Mesothelial cell of epicardium (in vitro differentiated cells): ENCODE measurements around the gene NUP155. TPM values are rescaled to one million over a fixed set of nuclear protein-coding genes. Genes with fewer than 3 reads are reported as not detected.
"Not testable (repeated sequence)": the region's sequence is repeated elsewhere in the genome, so short reads cannot be mapped to it uniquely, and the experiment has no call there.

Experiments used
- DNase-seq, 2 experiments: peaks; one replicate each; pipeline ENCODE4 v3.0.0; 2021; ENCODE audit warnings: low spot score in 2 of 2; ENCODE audit not compliant: unreplicated experiment in 2 of 2
- H3K27ac Mint-ChIP-seq: 2 replicates; pipeline ENCODE4 v1.8.0; 2021; ENCODE audit warnings: mixed read lengths
- H3K27me3 Mint-ChIP-seq: 2 replicates; pipeline ENCODE4 v1.8.0; 2021; ENCODE audit warnings: low read depth, mixed read lengths
- H3K36me3 Mint-ChIP-seq: 2 replicates; pipeline ENCODE4 v1.8.0; 2021; ENCODE audit warnings: mixed read lengths
- H3K4me1 Mint-ChIP-seq: 2 replicates; pipeline ENCODE4 v1.8.0; 2021; ENCODE audit warnings: mixed read lengths
- H3K4me3 Mint-ChIP-seq: 2 replicates; pipeline ENCODE4 v1.8.0; 2021; ENCODE audit warnings: mild to moderate bottlenecking, moderate library complexity, mixed read lengths
- H3K9me3 Mint-ChIP-seq: 2 replicates; pipeline ENCODE4 v1.8.0; 2021; ENCODE audit warnings: mixed read lengths
- CTCF ChIP-seq: fragments of 200-600 bp; sonication (generic); IDR thresholded peaks from one replicate; pipeline ENCODE4 v1.5.0; 2021; ENCODE audit warnings: antibody characterized with exemption; ENCODE audit not compliant: unreplicated experiment
- total RNA-seq: library from RNA; stranded (reverse); gene quantifications from 3 replicates; pipeline ENCODE4 v1.2.1, GENCODE V29; 2021

Gene NUP155
- 30.8 to 32.9 TPM (median 31.5 TPM) in 3 replicates for total RNA-seq

DNA sequence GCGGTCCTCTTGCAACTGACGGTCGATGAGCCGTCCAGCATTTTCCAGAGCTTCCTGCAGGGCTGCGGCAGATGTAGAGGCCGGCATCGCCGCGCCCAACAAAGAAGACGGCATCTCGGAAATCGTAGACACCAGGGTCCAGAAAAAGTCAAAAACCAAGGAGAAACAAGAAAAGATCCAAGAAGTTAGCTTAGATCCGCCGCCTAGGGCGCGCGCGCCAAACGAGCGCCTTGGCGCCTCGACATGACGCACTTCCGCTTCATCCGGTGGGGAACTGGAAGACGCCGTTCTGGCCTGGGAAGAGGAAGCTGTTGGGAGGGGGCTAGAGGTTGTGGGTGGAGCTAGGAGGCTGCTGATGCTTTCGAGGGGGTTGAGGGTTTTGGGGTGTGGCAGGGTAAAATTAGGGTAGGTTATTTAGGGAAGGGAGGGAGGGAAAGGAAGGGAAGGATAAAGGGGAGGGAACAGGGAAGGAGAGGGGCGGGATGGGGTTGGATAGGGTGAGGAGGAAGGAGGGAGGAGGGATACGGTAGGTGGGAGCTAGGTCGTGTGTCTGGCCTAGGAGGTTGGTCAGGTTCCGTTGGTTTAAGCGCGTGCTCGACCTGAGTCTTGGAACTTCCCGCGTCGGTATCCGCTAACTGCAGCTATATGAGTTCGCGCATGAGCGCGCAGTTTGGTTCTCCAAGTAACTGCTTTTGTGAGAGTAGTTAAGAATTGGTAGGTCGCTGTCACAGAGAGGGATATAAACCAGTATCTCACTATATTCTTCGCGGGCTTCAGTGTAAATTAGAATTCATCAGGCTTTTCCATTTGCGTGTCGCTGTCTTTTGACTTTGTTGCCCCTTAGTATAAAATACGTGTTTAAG lies at the start of gene NUP155:
Gene NUP155, minus strand, starts transcription at position 243 of the 863 bp plus-strand sequence. Its CDS starts 129 bp downstream, at position 114.
- H3K4me3 Mint-ChIP-seq, result peak within 1 kb of the TSS; percentile 98
- peak; percentile 71 to 85 for DNase-seq
- TF ChIP-seq CTCF, result no peak
- peaks cover 5% of the 10 kb centered on the region for H3K27me3 Mint-ChIP-seq
- peaks cover 25% of the 10 kb centered on the region for H3K4me1 Mint-ChIP-seq
- no peaks in the 10 kb centered on the region for H3K9me3 Mint-ChIP-seq
- no peaks in the 10 kb centered on the region for H3K36me3 Mint-ChIP-seq
- H3K27ac Mint-ChIP-seq, result peak within 1 kb of the TSS; percentile 99

GRCh38 chr5:37417347-37417746 lies 46.4 kb upstream of the NUP155 start:
- no peaks in the 10 kb centered on the region for H3K4me1 Mint-ChIP-seq
- peaks cover 25% of the 10 kb centered on the region for H3K36me3 Mint-ChIP-seq
- no peak for TF ChIP-seq CTCF
- H3K9me3 Mint-ChIP-seq, result no peaks in the 10 kb centered on the region
- H3K27ac Mint-ChIP-seq, result no peak overlapping the region
- no peak overlapping the region for H3K4me3 Mint-ChIP-seq
- H3K27me3 Mint-ChIP-seq, result no peaks in the 10 kb centered on the region
- DNase-seq, result no peak

- H3K4me1 Mint-ChIP-seq, DNase-seq, H3K4me3 Mint-ChIP-seq, H3K27me3 Mint-ChIP-seq, H3K27ac Mint-ChIP-seq, H3K9me3 Mint-ChIP-seq: not testable (repeated sequence)
- peaks cover 25% of the 10 kb centered on the region for H3K36me3 Mint-ChIP-seq
Observed at GRCh38 chr5:37415456-37415855, 44.5 kb upstream of the NUP155 start.

DNA sequence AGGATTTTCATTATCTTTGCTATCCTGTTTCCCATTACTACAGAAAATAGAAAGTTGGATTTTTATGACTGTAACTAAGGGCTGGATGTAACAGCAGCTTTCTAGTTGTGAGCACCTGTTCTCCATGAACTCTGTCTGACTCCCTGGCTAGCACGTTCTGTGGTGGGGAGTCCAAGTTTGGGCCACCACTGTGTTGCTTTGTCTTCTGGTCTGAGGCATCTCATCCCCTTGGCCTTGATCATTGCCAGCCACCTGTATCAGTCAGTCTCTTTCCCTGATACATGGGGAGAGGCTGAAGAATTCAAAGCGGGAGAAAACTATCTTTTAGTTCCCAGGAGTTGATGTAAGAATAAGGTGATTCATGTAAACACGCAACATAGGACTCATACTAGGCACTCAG lies 41.6 kb upstream of the NUP155 start:
- H3K4me3 Mint-ChIP-seq, result no peak overlapping the region
- no peaks in the 10 kb centered on the region for H3K4me1 Mint-ChIP-seq
- no peak for TF ChIP-seq CTCF

DNA sequence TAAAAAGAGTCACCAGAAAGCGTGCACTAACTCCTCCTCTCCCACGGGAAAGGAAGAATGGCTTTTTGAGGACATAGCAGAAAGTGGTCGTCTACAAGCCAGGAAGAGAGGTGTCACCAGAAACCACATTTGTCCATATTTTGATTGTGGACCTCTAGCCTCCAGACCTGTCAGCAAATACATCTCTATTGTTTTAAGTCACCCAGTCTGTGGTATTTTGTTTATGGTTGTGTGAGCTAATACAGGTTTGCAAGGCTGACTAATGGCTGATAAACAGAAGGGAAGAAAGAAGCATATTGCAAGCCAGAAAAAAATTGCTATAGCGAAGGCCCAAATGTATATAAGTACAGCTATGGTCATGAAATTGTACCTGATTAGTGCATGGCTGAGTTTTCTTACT lies 29.6 kb upstream of the NUP155 start:
- H3K27me3 Mint-ChIP-seq, result no peaks in the 10 kb centered on the region
- no peaks in the 10 kb centered on the region for H3K4me1 Mint-ChIP-seq
- peaks cover 26% of the 10 kb centered on the region for H3K36me3 Mint-ChIP-seq
- no peak for TF ChIP-seq CTCF
- no peak for DNase-seq
- H3K27ac Mint-ChIP-seq, result no peak overlapping the region
- no peaks in the 10 kb centered on the region for H3K9me3 Mint-ChIP-seq
- no peak overlapping the region for H3K4me3 Mint-ChIP-seq

More for the DNA sequence above, 41.6 kb upstream of the NUP155 start:
- no peaks in the 10 kb centered on the region for H3K9me3 Mint-ChIP-seq
- no peaks in the 10 kb centered on the region for H3K27me3 Mint-ChIP-seq
- no peak overlapping the region for H3K27ac Mint-ChIP-seq
- peaks cover 17% of the 10 kb centered on the region for H3K36me3 Mint-ChIP-seq
- no peak for DNase-seq

DNA sequence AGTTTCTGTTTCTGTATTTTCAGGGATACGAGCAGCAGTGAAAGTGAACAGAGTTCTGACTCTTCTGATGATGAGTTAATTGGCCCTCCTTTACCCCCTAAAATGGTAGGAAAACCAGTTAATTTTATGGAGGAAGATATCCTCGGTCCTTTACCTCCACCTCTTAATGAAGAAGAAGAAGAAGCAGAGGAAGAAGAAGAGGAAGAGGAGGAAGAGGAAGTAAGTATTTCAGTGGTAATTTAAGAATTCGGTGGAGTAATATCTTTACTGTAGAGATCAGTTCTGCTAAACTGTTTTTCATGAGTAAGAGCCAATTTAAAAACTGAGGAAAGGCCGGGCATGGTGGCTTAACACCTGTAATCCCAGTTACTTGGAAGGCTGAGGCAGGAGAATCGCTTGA lies 25.4 kb upstream of the NUP155 start:
- Mint-ChIP-seq H3K27ac (no peak overlapping the region), H3K4me3 (no peak overlapping the region), H3K4me1 (no peaks in the 10 kb centered on the region), H3K27me3 (no peaks in the 10 kb centered on the region), H3K9me3 (no peaks in the 10 kb centered on the region), H3K36me3 (peaks cover 24% of the 10 kb centered on the region)
- TF ChIP-seq CTCF, result no peak
- no peak for DNase-seq
